SK-MEL-5 (cell line): ENCODE measurements around the gene ENTPD6. TPM values are rescaled to one million over a fixed set of nuclear protein-coding genes. Genes with fewer than 3 reads are reported as not detected.

Experiments used
- DNase-seq: peaks from one replicate; pipeline ENCODE4 v3.0.0-alpha.2; 2016; ENCODE audit warnings: low read depth, low spot score
- in situ Hi-C: cut with HindIII; loops from 2 replicates; pipeline ENCODE4 v1.10.0; 2016; ENCODE audit warnings: low sequenced_read_pairs, high pct_unique_total_duplicates, low pct_unique_long_range_greater_than_20kb
- small RNA-seq, 2 experiments: library from RNA; depleted of rRNA; stranded (forward); fragments of <200 nt; gene quantifications; one replicate each; pipeline ENCODE3, GENCODE V24; 2014
- total RNA-seq: library from RNA; depleted of rRNA; stranded (reverse); fragments of >200 nt; shearing (Covaris generic); gene quantifications from 2 replicates; pipeline ENCODE4 v1.2.3, GENCODE V29; 2014; rRNA removed

ENTPD6 gene
- total RNA-seq, 1 experiment from 2014 or later: 236 TPM

- no peak for DNase-seq
- in situ Hi-C loops: no loop called here
Measured at GRCh38 chr20:25275813-25276532, 80.5 kb downstream of the ENTPD6 start.

Small RNA genes lying within 50 kb of the gene (small RNA-seq; reads per million reads assigned to genes)
- 0 reads per million in 2 experiments for gene AL035252.4
- 0 to 0.05 reads per million in 2 experiments for gene AL121772.2
- gene RF00019: 0 reads per million in 2 experiments

Other genes with a start within 250 kb of the ENTPD6 start
- gene CST7, start 246.4 kb upstream of the ENTPD6 start, total RNA-seq: 0.29 and 0.45 TPM in 2 replicates
- 150 and 158 TPM in 2 replicates for gene APMAP, start 203.0 kb upstream of the ENTPD6 start, total RNA-seq
- 9.8 and 10.0 TPM in 2 replicates for gene ACSS1, start 137.6 kb upstream of the ENTPD6 start, total RNA-seq
- gene VSX1, start 113.6 kb upstream of the ENTPD6 start, total RNA-seq: not detected in 2 replicates
- 404 and 446 TPM in 2 replicates for gene PYGB, start 52.4 kb downstream of the ENTPD6 start, total RNA-seq
- 50.5 and 56.7 TPM in 2 replicates for gene ABHD12, start 195.1 kb downstream of the ENTPD6 start, total RNA-seq
- gene GINS1, start 212.0 kb downstream of the ENTPD6 start, total RNA-seq: 14.8 and 15.3 TPM in 2 replicates